KG1 (cell line): ENCODE data around the gene RPS19.
"Not testable (repeated sequence)": the region's sequence is repeated elsewhere in the genome, so short reads cannot be mapped to it uniquely, and the experiment has no call there.

Experiments used
- DNase-seq: peaks from one replicate; lab custom pipeline; 2025; lab: John Stamatoyannopoulos, UW

Gene RPS19

DNA sequence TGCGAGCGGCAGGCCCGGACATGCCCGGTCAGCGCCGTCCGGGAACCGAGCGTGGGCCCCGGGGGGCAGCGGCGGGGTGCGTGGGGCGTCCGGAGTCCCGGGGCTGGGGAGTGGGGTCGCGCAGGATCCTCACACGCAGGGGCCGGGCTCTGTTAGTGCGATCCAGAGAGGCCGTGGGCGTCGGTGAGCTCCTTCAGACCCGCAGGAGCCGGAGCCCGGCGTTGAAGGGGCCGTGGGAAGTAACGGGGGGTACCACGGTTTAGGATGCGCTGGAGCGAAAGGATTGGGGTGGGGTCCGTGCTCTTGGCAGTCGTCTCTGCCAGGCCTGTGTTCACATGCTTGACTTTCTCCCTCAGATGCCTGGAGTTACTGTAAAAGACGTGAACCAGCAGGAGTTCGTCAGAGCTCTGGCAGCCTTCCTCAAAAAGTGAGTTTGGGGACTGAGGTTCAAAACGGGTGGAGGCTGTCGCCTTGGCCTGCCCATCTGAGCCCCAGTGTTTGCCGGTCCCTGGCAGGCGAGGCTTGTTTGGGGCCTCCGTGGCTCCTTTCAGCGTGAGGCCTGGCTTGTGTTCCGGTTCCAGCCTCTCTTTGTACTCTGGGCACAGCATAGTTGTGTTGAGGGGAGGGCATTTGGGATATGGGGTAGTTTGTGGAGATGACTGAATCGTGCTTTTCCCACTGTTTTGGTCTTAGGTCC lies 512 bp downstream of the RPS19 start:
- no peak for DNase-seq

DNA sequence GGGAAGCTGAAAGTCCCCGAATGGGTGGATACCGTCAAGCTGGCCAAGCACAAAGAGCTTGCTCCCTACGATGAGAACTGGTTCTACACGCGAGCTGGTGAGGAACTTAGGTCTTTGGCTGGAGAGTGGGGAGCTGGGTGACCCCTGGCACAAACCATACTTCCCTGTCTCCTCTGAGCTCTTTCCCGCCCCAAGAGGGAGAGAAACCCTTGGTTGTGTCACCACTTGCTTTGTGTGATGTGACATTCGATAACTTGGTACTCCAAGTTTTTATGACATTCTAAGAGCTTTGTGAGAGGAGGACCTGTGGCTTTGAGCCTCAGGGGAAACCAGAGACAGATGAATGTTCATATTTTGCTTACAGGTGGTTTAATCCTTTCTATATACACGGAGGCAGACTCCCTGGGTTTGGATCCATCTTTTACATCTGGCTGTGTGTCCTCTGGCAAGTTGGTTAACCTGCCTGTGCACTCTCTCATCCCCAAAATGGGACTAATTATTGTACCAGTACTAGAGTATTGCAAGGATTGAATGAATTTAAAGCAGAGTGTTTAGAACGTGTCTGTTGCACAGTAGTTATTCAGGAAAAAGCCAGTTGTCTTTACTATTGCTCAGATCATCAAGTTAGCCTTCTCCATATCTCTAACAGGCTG lies 1.2 kb downstream of the RPS19 start:
- DNase-seq: no peak

DNA sequence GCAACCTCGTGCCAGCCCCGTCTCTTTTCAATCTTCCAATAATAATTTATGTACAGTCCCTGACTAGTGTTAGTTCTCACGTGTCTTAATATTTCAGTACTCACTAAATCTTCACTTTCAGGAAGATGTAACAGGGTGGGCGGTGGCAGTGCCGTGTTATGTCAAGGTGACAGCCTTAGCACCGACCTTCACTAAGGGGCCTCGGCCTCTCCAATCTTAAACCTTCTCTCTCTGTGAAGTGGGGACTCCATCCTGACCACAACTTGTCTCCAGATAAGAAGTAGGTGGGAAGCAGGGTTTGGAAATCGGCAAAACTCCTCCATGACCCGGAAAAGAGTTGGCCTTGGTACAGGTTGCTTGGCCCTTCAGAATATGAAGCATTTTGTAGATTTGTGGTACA lies 1.8 kb downstream of the RPS19 start:
- no peak for DNase-seq

DNA sequence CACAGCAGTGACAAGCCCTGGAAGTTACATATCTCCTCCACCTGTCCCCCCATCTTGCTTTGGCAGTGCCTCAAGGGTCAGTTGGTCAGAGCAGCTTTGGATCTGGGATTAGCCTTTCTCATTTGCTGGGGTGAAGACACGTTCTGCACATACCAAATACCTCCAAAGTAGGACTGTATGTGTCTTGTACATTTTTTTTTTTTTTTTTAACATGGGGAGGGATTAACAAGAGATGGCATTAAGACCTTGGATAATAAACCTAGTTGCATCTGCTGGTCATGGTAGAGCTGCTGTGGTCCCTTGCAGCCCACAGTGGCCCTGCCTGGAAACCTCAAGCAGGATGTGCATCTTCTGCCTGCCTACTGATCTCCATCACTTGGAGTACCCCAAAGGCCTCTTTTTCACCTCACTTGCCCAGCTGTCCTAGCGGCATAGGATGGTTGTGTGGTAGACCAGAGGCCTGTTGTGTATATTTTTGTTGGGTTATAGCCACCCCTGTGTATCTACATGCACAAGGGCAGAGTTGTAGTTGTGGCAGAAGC lies 2.5 kb downstream of the RPS19 start:
- DNase-seq: no peak

DNA sequence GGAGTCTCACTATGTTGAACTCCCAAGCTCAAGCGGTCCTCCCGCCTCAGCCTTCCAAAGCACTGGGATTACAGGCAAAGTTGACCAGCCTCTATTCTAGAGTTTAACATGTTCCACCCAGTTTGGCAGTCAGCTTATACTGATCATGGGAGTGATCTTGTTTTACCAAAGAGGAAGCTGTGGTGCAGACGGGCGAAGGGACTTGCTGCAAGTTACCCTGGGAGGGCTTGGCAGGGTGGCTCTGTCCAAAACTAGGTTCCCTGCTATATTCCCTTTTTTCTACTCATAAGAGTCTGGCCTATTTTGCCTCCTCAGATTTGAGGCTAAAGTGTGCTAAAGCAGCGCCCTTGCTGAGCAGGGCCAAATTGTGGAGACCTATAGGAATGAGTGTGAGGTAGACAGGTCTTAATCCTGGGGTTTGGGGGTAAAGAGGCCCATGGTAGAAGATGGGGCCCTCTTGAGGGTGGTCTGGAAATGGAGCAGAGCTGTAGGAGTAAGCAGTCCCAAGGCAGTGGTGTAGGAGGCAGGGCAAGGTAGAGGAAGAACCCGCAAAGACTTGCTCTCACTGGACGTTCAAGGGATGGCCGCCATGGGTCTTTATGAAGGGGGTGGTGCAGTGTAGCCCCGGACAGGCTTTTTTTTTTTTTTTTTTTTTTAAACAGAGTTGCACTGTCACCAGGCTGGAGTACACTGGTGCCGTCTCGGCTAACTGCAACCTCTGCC lies 3.3 kb downstream of the RPS19 start:
- DNase-seq: no peak

DNA sequence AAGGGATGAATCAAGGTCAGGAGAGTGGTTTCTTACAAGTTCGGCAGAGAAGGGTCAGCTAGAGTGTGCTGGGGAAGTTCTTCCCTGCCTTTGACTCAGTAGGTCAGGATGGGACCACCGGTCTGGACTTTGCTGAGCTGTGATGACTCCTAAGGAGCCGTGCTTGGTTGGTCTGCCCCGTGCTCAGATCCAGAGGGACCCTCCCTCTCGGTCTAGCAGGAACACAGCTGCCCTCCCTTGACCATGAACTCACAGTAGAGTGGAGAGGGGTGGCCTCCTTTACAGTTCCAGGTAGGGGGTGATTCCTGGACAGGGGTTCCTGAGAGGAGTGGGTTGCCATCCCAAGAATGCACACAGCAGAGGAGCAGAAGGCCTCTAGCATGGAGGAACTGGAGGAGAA lies 4.3 kb downstream of the RPS19 start:
- DNase-seq: no peak

DNA sequence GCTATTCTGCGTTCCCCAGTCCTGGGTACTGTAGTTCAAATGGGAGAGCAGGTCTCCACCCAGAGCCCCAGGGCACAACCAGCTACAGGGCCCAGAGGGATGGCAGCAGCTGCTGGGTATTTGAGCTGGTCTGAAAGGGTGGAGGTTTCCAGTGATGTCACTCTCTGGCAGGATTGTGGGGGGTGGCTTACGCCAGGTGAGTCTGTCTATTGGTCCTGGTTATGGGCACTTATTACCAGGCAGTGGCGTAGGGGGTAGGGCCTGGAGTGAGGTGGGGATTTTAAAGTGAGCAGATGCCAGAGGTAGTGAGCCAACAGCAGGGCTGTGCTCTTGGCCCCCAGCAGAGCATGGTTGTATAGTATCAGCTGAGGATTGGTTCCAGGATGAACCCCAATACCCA lies 6.2 kb downstream of the RPS19 start:
- no peak for DNase-seq

DNA sequence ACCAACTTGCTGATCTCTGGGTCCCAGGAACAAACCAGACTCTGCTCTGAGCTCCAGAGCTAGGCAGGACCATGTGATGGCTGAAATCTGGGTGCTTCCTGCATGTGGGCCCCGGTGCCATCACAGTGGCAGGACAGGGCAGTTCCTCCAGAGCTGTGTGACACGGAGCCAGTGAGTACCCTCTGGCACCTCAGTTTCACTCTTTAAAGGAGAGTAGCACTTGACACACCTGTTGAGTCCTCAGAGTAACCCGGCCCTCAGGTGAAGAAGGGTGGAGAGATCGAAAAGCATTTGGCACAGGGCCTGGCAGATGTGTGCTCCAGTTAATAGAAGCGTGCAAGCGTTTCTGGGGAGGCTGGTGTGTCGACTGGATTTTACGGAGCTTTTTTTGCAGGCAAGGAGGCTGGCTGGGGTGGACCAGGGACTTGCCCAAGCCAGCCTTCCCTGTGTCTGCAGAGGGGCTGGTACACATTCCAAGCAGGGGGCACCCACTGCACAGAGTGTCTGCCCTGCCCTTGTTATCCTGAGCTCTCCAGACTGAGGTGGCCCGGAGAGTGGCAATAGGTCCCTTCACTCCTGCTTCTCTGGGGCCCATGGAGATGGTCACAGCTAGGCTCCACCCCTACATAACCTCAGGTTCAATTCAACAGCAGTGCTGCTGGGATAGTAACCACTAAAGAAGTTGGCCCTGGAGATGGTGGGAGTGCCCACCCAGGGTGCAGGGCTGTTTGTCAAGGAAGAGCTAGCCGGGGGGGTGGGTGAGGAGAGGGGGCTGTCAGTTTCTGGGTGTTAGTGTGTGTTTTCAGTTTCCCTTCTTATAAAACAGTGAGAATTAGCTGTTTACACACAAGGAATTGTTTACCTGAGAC lies 8.3 kb downstream of the RPS19 start:
- DNase-seq: no peak

DNA sequence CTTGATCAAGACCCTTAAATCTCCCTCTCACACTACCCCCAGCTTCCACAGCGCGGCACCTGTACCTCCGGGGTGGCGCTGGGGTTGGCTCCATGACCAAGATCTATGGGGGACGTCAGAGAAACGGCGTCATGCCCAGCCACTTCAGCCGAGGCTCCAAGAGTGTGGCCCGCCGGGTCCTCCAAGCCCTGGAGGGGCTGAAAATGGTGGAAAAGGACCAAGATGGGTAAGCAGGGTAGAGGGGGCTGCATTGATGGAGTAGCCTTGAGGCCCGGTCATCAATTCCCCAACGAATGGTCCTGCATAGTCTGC lies 8.9 kb downstream of the RPS19 start:
- DNase-seq: no peak

DNA sequence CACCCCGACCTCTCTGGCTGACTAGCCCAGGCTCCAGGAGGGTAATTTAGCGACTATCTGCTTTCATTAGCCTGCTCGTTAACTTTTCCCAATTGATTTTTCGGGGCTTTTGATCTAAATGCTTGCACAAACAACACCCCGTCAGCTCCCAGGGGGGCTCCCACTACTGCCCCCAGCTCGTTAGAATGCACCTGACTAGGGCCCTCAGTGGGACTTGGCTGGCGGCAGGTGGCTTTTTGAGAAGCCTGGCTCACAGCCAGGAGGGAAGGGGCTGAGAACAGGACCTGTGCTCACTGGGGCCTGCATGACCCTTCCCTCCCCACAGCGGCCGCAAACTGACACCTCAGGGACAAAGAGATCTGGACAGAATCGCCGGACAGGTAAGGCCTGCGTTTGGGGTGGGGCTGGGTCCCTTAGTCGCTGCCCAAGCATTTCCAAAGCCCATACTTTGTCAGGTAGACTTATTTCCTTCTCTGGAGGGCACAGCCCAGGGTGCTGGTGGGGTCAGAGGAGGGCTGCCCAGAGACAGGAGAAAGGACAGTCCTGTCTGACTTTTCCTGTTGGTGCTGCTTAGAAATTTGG lies 9.4 kb downstream of the RPS19 start:
- DNase-seq: no peak

DNA sequence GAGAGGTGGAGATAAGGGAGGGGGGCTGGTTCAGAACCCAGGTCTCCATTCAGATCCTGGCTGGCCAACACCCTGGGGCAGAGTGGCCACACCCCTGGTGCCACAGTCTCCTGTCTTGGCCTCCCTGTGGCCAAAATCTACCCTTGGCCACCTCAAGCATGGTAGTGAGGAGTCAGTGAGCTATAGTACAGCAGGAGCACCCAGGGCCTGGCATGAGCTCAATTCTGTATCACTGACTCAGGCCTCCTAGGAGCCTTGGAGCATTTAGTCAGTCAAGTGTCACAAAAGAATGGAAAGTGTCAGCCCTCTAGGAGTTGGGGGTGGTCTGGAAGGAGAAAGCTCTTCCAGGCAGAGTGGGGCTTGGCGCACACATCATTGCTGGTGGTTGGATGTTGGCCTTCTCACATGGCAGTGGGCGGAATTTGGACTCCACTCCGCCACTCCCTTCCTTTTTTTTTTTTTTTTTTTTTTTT lies 10.4 kb downstream of the RPS19 start:
- DNase-seq: no peak

DNA sequence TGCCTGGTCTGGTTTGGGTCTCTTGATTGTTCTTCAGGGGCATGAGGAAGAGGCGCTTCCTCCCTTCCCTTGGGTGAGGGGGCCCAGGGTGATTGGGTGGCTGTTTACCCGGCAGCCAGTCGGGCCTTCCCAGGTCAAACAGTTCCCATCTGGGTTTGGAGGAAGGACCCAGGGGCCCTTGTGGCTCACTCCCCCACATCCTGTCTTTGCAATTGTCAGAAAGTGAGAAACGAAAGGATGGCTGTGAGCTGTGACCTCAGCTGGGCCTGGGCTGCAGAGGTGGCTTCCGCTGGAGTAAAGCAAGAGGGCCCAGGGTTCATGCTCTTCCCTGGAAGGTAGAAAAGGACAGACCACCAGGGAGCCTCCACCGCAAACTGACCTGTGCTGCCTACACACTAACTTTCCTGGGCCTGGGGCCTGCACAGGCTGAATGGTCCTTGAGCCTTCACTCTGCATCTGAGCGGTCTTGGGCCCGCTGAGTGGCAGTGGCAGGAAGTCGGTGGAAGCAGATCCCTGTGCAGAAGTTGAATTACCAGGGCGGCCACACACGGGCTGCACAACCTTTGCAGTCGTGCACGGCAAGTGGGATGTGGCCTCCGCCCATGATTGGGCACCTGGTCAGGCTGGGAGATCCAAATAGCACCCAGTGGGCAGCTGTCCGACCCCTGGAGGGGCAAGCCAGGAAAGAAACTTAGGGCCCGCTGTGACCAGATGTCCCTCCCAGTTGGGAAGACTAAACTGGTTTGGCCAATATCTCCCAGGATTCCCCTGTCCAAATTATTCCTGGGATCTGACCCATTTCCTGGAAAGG lies 11.7 kb downstream of the RPS19 start:
- peak; percentile 79 for DNase-seq

DNA sequence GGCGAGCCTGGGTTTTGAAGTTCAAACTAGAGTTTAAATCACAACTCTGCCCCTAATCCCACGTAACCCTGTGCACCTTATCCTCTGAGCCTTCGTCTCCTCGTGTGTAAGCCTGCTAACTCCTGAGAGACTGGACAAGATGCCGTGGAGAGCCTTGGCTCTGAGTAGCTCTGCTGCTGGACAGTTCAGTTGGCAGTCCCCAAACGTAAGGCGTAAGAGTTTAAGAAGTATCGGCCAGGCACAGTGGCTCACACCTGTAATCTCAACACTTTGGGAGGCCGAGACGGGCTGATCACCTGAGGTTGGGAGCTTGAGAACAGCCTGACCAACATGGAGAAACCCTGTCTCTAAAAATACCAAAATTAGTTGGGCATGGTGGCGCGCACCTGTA lies 12.3 kb downstream of the RPS19 start:
- no peak for DNase-seq

DNA sequence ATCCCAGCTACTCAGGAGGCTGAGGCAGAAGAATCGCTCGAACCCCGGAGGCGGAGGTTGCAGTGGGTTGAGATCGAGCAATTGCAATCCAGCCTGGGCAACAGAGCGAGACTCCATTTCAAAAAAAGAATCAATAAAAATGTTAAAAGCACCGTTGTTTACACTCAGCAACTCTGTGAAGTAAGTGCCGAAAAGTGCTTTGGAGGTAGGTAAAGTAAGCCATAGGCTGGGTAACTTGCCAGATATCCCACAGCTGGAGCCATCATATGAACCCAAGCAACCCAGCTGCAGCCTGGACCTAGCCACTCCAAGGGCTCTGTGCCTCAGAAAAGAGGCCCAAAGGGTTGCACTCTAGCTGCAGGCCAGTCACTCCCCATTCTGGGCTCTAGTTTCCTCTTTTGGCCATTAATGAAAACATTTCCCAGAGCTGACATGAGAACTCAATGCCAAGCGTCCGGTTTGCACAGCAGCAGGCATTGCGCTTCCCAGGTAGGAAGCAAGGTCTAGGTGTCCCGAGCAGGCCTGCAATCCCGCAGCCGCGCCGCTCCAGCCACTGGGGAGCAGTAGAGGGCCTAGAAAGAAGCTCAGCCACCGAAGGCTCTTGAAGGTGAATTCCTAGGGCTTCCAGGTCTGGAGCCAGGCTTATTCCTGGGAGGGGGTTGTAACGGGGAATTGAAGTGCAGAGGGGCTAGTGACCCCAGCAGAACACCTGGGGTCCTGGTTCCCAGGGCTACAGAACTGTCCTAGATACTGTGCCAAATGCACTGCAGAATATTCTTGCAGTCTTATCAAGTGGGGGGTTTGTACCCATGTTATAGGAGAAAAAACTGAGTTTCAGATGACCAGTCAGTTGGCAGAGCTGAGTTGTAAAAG lies 13.0 kb downstream of the RPS19 start:
- DNase-seq: peak; percentile 21

DNA sequence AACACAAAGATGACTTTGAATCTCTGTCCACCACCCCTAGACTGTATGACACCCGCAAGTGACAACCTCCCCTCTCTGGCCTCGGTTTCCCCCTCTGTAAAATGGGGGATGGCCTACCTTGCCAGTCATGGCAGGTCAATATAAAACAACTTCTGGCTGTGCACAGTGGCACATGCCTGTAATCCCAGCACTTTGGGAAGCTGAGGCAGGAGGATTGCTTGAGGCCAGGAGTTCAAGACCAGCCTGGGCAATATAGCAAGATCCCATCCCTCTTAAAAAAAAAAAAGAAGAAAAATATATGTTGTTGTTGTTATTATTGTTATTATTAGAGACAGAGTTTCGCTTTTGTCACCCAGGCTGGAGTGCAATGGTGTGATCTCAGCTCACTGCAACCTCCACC lies 15.9 kb downstream of the RPS19 start:
- not testable (repeated sequence) for DNase-seq

DNA sequence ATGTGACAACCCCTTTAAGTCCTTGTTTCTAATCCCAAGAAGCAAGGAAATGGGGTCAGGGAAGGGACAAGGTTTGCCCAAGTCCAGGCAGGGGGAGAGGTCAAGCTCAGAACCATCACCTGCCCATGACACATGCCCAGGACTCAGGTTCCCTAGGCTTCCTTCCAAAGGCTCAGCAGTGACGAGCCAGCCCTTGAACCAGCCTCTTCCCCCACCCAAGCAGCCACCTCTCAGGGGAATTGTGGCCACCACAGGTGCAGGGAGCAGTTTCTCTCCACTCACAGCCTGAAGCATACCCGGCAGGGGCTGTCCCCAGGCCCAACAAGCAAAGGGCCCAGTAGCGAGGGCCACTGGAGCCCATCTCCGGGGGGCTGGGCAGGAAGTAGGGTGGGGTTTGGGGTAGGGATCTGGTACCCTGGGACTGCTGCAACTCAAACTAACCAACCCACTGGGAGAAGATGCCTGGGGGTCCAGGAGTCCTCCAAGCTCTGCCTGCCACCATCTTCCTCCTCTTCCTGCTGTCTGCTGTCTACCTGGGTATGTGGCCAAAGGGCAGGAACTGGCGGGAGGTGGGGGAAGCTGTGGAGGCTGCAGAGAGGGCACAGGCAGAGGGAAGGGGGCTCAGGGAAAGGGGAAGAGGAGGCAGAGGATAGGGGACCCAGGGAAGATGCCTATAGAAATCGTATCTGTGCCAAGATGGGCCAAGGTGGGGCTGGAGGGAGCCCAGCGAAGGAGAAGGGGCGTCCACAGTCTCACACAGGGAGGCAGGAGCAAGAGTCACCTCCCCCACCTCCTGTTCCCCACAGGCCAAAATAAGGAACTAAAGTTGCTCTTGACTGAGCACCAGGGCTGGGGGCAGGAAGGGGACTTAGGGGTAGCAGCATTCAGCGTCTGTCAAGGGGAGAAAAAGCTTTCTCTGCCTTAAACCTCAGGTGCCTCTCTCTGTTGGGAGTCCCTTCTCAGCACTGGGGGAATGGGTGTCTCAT lies 17.1 kb downstream of the RPS19 start, which contains the start of gene CD79A:
Gene CD79A (plus strand): TSS at position 433 of the 986 bp plus-strand sequence. CDS start 26 bp downstream, at position 459.
- DNase-seq: peak; percentile 46

DNA sequence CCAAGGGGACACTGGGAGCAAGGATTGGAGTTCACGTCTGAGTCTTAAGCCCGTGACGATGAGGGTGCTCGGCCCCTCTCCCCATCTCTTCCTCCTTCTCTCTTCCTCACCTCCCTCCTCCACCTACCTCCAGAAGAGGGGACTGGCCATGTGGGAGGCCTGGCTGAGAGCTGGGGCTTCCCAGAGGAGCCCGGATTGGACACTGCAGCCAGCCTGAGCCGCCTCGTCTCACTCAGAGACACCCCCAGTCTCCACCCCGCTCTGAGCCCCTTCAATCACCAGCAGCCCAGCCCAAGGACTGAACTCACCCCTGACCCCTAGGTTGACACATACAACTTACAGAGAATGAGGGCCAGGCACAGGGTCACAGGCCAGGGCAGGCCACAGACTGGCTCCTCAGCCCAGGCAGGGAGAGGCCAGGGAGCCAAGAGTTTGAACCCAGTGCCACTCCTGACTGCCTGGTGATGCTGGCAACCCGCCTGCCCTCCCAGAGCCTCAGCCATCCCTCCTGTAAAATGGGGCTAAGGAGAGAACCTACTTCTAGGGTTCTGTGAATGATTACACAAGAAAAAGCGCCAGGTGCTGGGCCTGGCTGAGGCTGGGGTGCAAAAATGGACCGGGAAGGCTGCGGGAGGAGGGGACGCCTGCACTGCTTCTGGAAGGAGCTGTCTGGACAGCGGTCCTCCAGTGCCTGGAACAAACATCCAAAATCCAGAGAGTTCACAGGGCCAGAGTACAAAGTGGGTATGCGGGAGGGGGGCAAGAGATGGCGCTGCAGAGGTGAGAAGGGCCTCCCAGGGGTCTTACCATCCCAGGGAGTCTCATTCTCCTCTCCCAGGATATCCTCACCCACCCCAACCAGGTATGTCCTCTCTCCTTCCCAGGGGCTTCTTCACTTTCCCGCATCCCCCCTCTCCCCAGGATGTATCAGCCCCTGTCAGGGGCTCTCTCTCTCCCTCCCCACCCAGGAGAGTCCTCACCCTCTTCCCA lies 18.2 kb downstream of the RPS19 start:
- no peak for DNase-seq
